22Rv1 (cell line): ENCODE results near the gene IRS2.
A peak's percentile ranks its signal among the peaks of the same experiment; 100 is the strongest.
"Not testable (repeated sequence)": the region's sequence is repeated elsewhere in the genome, so short reads cannot be mapped to it uniquely, and the experiment has no call there.

Source experiments
- H3K27ac ChIP-seq: fragments of 450-650 bp; 2 replicates; pipeline ENCODE4 v1.5.1; 2017
- CTCF ChIP-seq: fragments of 450-650 bp; IDR thresholded peaks from 2 replicates; pipeline ENCODE4 v1.5.1; 2017; ENCODE audit warnings: mild to moderate bottlenecking
- ZFX ChIP-seq: fragments of 450-650 bp; IDR thresholded peaks from 2 replicates; pipeline ENCODE4 v1.6.1; 2017; ENCODE audit warnings: antibody characterized with exemption, borderline replicate concordance

Gene IRS2

GRCh38 chr13:109737046-109737573 is 49.3 kb downstream of the IRS2 start:
- TF ChIP-seq ZFX (no peak), CTCF (no peak)
- no peak overlapping the region for H3K27ac ChIP-seq

- TF ChIP-seq CTCF = no peak
- TF ChIP-seq ZFX = no peak
- H3K27ac ChIP-seq = no peak overlapping the region
Observed at GRCh38 chr13:109735436-109735966, 50.9 kb downstream of the IRS2 start.

- H3K27ac ChIP-seq = no peak overlapping the region
- no peak for TF ChIP-seq CTCF
- no peak for TF ChIP-seq ZFX
Observed at GRCh38 chr13:109734002-109734785, 52.2 kb downstream of the IRS2 start.

- no peak overlapping the region for H3K27ac ChIP-seq
- no peak for TF ChIP-seq CTCF
- TF ChIP-seq ZFX = no peak
Observed at GRCh38 chr13:109733550-109733949, 52.8 kb downstream of the IRS2 start.

- H3K27ac ChIP-seq = not testable (repeated sequence)
Observed at GRCh38 chr13:109732470-109733170, 53.8 kb downstream of the IRS2 start.

GRCh38 chr13:109730812-109731335 is 55.5 kb downstream of the IRS2 start:
- peak overlapping the region; percentile 29; the same call in 1 of the 2 replicates for H3K27ac ChIP-seq
- TF ChIP-seq ZFX = no peak
- TF ChIP-seq CTCF = no peak

- TF ChIP-seq ZFX (no peak), CTCF (no peak)
- no peak overlapping the region for H3K27ac ChIP-seq
Observed at GRCh38 chr13:109728791-109729731, 57.3 kb downstream of the IRS2 start.
